ENCODE measurements around the gene GOPC. TPM values are rescaled to one million over a fixed set of nuclear protein-coding genes. Genes with fewer than 3 reads are reported as not detected.
A peak's percentile ranks its signal among the peaks of the same experiment; 100 is the strongest.

Gene GOPC
- total RNA-seq, 1 donor from 2014 or later, result 33.4 TPM

DNA sequence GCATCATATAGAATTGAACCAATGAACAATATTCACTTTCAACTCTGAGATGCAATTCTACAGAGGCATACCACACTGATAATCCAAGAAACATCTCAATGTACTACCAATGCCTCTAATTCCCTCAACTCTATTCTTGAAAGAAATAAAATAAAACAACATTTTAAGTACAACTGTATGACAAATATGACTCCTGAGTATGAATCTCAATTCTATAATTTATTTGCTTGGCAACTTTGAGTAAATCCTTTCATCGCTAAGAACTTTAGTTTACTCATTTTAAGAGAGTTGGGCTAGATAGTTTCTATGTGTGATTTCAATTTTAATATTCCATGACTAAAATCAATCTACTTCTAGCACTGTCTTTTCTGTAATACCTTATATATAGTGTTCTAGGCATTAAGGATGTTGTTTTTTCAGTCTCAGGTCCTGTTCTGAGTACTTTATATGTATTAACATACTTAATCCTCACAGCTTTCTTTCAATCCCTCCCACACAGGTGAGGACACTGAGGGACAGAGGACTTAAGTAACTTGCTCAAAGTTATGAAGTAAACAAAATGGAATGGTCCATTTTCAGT, 33.4 kb downstream of the GOPC start:
- no peaks in the 10 kb centered on the region for H3K27me3 Mint-ChIP-seq (ENCODE audit: unreplicated experiment)
- no peak overlapping the region for H3K4me3 Mint-ChIP-seq (ENCODE audit: unreplicated experiment)
- H3K27ac Mint-ChIP-seq (ENCODE audit: unreplicated experiment), result no peak overlapping the region
- H3K4me1 Mint-ChIP-seq (ENCODE audit: low read depth, unreplicated experiment), result no peaks in the 10 kb centered on the region
- no peak for DNase-seq
- H3K9me3 Mint-ChIP-seq (ENCODE audit: unreplicated experiment), result peaks cover 3% of the 10 kb centered on the region
- H3K36me3 Mint-ChIP-seq (ENCODE audit: unreplicated experiment), result no peaks in the 10 kb centered on the region
- TF ChIP-seq, protein P1, sequence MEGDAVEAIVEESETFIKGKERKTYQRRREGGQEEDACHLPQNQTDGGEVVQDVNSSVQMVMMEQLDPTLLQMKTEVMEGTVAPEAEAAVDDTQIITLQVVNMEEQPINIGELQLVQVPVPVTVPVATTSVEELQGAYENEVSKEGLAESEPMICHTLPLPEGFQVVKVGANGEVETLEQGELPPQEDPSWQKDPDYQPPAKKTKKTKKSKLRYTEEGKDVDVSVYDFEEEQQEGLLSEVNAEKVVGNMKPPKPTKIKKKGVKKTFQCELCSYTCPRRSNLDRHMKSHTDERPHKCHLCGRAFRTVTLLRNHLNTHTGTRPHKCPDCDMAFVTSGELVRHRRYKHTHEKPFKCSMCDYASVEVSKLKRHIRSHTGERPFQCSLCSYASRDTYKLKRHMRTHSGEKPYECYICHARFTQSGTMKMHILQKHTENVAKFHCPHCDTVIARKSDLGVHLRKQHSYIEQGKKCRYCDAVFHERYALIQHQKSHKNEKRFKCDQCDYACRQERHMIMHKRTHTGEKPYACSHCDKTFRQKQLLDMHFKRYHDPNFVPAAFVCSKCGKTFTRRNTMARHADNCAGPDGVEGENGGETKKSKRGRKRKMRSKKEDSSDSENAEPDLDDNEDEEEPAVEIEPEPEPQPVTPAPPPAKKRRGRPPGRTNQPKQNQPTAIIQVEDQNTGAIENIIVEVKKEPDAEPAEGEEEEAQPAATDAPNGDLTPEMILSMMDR (IDR thresholded peaks at IDR 0.05; ENCODE audit: partially characterized antibody, unreplicated experiment), result no peak

DNA sequence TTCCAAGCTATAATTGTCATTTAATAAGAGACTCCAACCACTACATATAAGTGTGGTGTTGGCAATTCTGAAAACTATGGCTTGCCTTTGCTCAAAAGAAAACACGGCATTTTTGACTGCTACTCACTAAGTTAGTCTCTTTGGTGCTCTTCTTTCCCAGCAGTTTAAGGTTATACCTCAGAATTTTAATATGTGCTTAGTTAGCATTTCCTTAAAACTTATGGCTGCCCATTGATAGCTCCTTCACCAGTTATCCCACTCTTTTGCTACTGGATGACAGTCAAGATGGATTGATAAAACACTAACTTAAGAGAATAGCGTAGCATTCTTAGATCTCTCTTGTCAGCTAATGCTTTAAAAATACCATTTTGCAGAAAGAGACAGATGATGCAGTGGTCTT, 34.1 kb downstream of the GOPC start:
- peaks cover 3% of the 10 kb centered on the region for H3K9me3 Mint-ChIP-seq (ENCODE audit: unreplicated experiment)
- H3K27ac Mint-ChIP-seq (ENCODE audit: unreplicated experiment), result no peak overlapping the region
- no peaks in the 10 kb centered on the region for H3K4me1 Mint-ChIP-seq (ENCODE audit: low read depth, unreplicated experiment)
- H3K36me3 Mint-ChIP-seq (ENCODE audit: unreplicated experiment), result no peaks in the 10 kb centered on the region
- TF ChIP-seq, protein P1 (IDR thresholded peaks at IDR 0.05; ENCODE audit: partially characterized antibody, unreplicated experiment), result no peak
- DNase-seq, result no peak
- H3K27me3 Mint-ChIP-seq (ENCODE audit: unreplicated experiment), result no peaks in the 10 kb centered on the region
- no peak overlapping the region for H3K4me3 Mint-ChIP-seq (ENCODE audit: unreplicated experiment)

DNA sequence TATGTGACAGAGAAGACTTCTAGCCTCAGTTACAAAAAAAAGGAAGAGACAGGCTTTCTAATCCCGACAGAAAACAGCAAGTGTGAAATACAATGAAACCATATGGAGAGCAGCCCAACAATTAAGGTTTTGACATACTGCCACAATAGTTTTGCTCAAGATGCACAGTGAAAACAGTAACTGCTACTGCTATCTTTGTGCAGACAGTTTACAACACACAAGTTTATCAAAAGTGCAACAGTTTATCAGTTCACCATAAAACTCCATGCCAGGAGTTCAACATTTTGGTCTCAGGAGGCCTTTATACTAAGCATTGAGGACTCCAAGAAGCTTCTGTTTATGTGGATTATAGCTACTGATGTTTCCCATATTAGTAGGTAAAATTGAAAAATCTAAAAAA, 37.6 kb downstream of the GOPC start:
- Mint-ChIP-seq H3K4me3 (ENCODE audit: unreplicated experiment) (no peak overlapping the region), H3K9me3 (ENCODE audit: unreplicated experiment) (no peaks in the 10 kb centered on the region), H3K27me3 (ENCODE audit: unreplicated experiment) (no peaks in the 10 kb centered on the region), H3K4me1 (ENCODE audit: low read depth, unreplicated experiment) (no peaks in the 10 kb centered on the region), H3K36me3 (ENCODE audit: unreplicated experiment) (no peaks in the 10 kb centered on the region), H3K27ac (ENCODE audit: unreplicated experiment) (no peak overlapping the region)
- TF ChIP-seq, protein P1 (IDR thresholded peaks at IDR 0.05; ENCODE audit: partially characterized antibody, unreplicated experiment), result no peak
- no peak for DNase-seq

DNA sequence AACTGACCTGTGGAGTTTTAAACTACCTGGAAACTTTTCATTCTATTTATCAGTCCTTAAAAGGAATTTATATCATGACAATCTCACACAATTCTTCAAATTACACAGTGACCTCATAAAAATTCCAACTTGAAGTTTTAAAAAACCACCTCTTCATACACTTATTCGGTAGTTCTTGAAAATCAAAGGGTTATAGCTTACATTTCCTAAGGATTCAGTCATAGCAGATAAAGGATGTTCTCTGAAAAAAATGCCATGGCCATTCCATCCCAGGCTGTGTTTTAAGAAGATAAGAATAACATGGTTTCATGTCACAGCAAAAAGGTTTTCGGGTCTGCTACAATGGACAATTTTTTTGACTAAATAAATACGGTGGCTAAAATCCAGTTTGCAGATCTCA, 41.2 kb downstream of the GOPC start:
- peaks cover 2% of the 10 kb centered on the region for H3K4me1 Mint-ChIP-seq (ENCODE audit: low read depth, unreplicated experiment)
- H3K27me3 Mint-ChIP-seq (ENCODE audit: unreplicated experiment), result no peaks in the 10 kb centered on the region
- no peak overlapping the region for H3K4me3 Mint-ChIP-seq (ENCODE audit: unreplicated experiment)
- TF ChIP-seq, protein P1 (IDR thresholded peaks at IDR 0.05; ENCODE audit: partially characterized antibody, unreplicated experiment), result no peak
- H3K27ac Mint-ChIP-seq (ENCODE audit: unreplicated experiment), result no peak overlapping the region
- DNase-seq, result no peak
- no peaks in the 10 kb centered on the region for H3K36me3 Mint-ChIP-seq (ENCODE audit: unreplicated experiment)
- no peaks in the 10 kb centered on the region for H3K9me3 Mint-ChIP-seq (ENCODE audit: unreplicated experiment)

DNA sequence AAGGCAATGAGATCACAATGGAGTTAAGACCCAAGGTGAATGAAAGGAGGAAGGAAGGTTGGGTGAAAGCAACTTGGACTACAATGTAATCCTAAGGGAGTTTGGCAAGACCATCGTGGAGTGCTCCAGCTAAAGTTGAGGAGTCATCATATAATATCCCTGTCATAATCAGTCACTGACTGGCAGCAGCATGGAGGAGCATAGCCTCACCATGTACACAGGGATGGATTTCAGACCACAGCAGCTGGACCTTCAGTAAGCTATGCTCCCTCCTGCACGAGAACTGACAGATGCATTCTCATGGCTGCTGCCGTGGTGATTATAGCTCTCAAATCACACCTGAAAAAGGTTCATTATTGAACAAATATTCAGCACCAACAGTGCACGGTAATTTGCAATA, 43.0 kb downstream of the GOPC start:
- Mint-ChIP-seq H3K4me1 (ENCODE audit: low read depth, unreplicated experiment) (peaks cover 2% of the 10 kb centered on the region), H3K4me3 (ENCODE audit: unreplicated experiment) (no peak overlapping the region), H3K27me3 (ENCODE audit: unreplicated experiment) (no peaks in the 10 kb centered on the region), H3K27ac (ENCODE audit: unreplicated experiment) (peak overlapping the region; percentile 41), H3K36me3 (ENCODE audit: unreplicated experiment) (no peaks in the 10 kb centered on the region), H3K9me3 (ENCODE audit: unreplicated experiment) (no peaks in the 10 kb centered on the region)
- TF ChIP-seq, protein P1 (IDR thresholded peaks at IDR 0.05; ENCODE audit: partially characterized antibody, unreplicated experiment), result no peak
- DNase-seq, result no peak

Measured in glutamatergic neuron (in vitro differentiated cells).